Ascending aorta (tissue), 2 donors: ENCODE data around the gene RGS7. TPM values are rescaled to one million over a fixed set of nuclear protein-coding genes. Genes with fewer than 3 reads are reported as not detected.

Experiments
- DNase-seq, 2 donors: peaks; one replicate each; pipeline ENCODE4 v3.0.0-alpha.2; 2019; ENCODE audit warnings: low spot score in 2 of 2
- H3K27ac ChIP-seq, 2 donors: fragments of 200-600 bp; sonication (generic); one replicate each; pipeline ENCODE4 v1.5.1; 2016 to 2017; ENCODE audit warnings: mild to moderate bottlenecking in 1 of 2
- H3K27me3 ChIP-seq: fragments of 200-600 bp; sonication (generic); one replicate; pipeline ENCODE4 v1.5.1; 2017
- H3K36me3 ChIP-seq, 2 donors: fragments of 200-600 bp; sonication (generic); one replicate each; pipeline ENCODE4 v1.5.1; 2016
- H3K4me1 ChIP-seq, 2 donors: fragments of 200-600 bp; sonication (generic); one replicate each; pipeline ENCODE4 v1.5.1; 2016 to 2017; ENCODE audit warnings: mild to moderate bottlenecking in 1 of 2
- H3K4me3 ChIP-seq, 2 donors: fragments of 200-600 bp; sonication (generic); one replicate each; pipeline ENCODE4 v1.5.1; 2016 to 2017; ENCODE audit warnings: mild to moderate bottlenecking in 1 of 2
- H3K9me3 ChIP-seq, 2 donors: fragments of 200-600 bp; sonication (generic); one replicate each; pipeline ENCODE4 v1.5.1; 2016
- intact Hi-C: fragments of 100-400 bp; cut with DNase I; formaldehyde crosslinking; loops from one replicate; pipeline ENCODE4 v1.15.1; 2023
- total RNA-seq: library from RNA; depleted of rRNA; stranded (reverse); fragments of >200 nt; gene quantifications from one replicate; pipeline ENCODE4 v1.1.0, GENCODE V29; 2016
- TF ChIP-seq, protein P1 (sequence below), 3 experiments: fragments of 200-600 bp in 2 of 3; fragments of 450-650 bp in 1 of 3; sonication (generic) in 2 of 3; IDR thresholded peaks; one replicate each; pipeline ENCODE4 v1.5.1; 2016 to 2019; ENCODE audit warnings: antibody characterized with exemption in 3 of 3, mild to moderate bottlenecking in 1 of 3, moderate library complexity in 1 of 3

RGS7 gene
- total RNA-seq, 1 donor from 2014 or later, result not detected

DNA sequence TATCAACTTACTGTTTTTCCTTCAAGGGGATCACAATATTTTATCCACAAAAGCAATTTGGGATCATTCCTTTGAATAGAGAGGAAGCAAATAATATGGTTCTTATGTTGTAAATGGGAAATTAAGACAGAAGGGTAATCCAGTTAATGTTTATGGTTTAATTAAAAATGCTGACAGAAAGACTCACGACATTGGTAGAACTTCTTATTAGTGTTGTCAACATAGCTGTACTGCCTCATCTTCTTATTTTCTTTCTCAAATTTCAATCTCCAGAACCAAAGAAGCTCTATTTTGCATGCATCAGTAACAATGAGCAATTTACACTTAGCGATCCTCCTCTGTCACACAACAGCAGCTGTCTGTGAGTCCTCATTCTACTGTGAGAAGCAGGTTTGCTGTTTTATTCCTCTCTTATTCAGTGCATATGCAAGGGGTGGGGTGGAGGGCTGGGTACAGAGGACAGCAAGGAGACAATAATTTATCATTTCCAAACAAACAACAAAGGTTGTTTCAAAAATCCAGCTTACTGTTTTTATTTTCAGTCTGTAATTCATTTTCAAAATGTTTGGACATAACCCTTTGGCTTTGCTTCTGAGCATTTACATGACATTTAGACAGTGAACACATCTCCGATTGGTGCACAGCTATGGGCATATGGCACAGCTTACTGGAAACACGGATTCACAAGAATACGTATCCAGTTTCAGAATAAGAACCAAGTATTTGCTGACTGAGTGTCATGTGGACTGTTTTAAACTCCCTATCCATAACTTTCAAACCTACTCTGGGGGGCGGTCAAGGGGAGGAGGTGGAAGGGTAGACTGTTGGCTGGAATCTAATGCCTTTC, 335.9 kb downstream of the RGS7 start:
- no peaks in the 10 kb centered on the region for H3K36me3 ChIP-seq
- intact Hi-C loops, result no loop called here
- no peak overlapping the region for H3K27ac ChIP-seq
- TF ChIP-seq, protein P1, sequence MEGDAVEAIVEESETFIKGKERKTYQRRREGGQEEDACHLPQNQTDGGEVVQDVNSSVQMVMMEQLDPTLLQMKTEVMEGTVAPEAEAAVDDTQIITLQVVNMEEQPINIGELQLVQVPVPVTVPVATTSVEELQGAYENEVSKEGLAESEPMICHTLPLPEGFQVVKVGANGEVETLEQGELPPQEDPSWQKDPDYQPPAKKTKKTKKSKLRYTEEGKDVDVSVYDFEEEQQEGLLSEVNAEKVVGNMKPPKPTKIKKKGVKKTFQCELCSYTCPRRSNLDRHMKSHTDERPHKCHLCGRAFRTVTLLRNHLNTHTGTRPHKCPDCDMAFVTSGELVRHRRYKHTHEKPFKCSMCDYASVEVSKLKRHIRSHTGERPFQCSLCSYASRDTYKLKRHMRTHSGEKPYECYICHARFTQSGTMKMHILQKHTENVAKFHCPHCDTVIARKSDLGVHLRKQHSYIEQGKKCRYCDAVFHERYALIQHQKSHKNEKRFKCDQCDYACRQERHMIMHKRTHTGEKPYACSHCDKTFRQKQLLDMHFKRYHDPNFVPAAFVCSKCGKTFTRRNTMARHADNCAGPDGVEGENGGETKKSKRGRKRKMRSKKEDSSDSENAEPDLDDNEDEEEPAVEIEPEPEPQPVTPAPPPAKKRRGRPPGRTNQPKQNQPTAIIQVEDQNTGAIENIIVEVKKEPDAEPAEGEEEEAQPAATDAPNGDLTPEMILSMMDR (IDR thresholded peaks at IDR 0.05), result no peak
- no peak overlapping the region for H3K4me3 ChIP-seq
- H3K9me3 ChIP-seq, result peaks cover 0 to 4% of the 10 kb centered on the region in 2 donors
- DNase-seq, result no peak
- no peaks in the 10 kb centered on the region for H3K27me3 ChIP-seq
- no peaks in the 10 kb centered on the region for H3K4me1 ChIP-seq

DNA sequence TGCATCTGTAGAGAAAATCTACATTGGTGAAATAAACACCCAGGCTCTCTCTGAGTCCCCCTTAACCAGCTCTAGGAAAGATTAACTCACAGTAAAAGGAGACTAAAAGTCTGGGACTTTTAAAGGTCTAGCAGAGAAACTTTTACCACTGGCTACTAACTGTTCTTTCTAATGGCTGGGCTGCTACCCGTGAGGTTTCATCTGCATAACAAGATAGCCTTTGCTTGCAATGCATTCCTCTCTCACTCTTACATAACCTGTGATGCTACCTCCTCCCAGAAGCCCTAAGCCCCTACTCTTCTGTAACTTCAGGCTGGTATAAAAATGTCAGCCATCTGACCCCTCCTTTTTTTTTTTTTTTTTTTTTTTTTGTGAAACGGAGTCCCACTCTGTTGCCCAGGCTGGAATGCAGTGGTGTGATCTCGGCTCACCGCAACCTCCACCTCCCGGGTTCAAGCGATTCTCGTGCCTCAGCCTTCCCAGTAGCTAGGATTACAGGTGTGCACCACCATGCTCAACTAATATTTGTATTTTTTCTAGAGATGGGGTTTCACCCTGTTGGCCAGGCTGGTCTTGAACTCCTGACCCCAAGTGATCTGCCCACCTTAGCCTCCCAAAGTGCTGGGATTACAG, 344.2 kb downstream of the RGS7 start:
- H3K27me3 ChIP-seq, result no peaks in the 10 kb centered on the region
- H3K4me3 ChIP-seq, result no peak overlapping the region
- TF ChIP-seq, protein P1 (IDR thresholded peaks at IDR 0.05), result no peak
- H3K27ac ChIP-seq, result no peak overlapping the region
- H3K4me1 ChIP-seq, result no peaks in the 10 kb centered on the region
- H3K9me3 ChIP-seq, result peaks cover 0 to 4% of the 10 kb centered on the region in 2 donors
- DNase-seq, result no peak
- intact Hi-C loops, result no loop called here
- H3K36me3 ChIP-seq, result no peaks in the 10 kb centered on the region

DNA sequence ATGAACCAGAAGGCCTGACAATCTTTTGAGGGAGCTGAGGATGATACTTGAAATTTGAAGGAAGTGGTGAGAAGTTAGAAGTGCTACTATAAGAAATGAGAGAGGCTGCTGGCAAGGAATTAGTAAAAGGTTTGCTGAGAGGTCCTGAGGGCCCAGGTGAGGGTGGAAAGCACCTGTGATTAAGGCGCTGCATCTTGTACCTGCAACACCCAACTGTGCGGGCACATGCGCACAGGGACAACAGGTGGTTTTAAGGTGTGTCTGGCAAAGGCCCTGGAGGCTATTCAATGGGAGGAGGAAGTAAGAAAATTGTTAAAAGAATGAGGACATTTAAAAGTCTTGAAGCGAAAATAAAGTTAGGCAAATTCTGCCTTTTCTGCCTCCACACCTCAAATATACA, 349.3 kb downstream of the RGS7 start:
- Histone ChIP-seq H3K9me3 (no peaks in the 10 kb centered on the region), H3K27ac (no peak overlapping the region), H3K27me3 (no peaks in the 10 kb centered on the region), H3K4me1 (no peaks in the 10 kb centered on the region), H3K36me3 (no peaks in the 10 kb centered on the region), H3K4me3 (no peak overlapping the region)
- intact Hi-C loops, result no loop called here
- no peak for DNase-seq
- TF ChIP-seq, protein P1 (IDR thresholded peaks at IDR 0.05), result no peak

DNA sequence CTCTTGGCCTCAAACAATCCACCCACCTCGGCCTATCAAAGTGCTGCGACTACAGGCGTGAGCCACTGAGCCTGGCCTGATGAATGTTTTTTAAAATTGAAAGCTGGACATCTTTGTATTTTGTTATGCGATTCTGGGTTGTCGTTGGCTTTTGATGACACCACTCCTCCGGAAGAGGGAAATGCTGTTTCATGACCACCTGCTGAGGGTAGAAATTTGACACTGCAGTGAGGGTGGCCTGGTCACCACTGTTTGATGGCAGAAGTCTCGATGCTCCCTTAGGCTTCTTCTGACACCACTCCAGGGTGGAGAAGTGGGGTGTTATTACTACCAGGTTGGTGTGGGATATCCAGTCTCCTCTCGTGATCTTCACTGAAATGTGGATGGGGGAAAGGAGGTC, 357.2 kb downstream of the RGS7 start:
- Histone ChIP-seq H3K36me3 (no peaks in the 10 kb centered on the region), H3K27ac (no peak overlapping the region), H3K27me3 (no peaks in the 10 kb centered on the region), H3K4me1 (no peaks in the 10 kb centered on the region), H3K9me3 (no peaks in the 10 kb centered on the region), H3K4me3 (no peak overlapping the region)
- TF ChIP-seq, protein P1 (IDR thresholded peaks at IDR 0.05), result no peak
- no peak for DNase-seq
- intact Hi-C loops, result no loop called here

- no peaks in the 10 kb centered on the region for H3K4me1 ChIP-seq
- intact Hi-C loops, result no loop called here
- H3K27me3 ChIP-seq, result no peaks in the 10 kb centered on the region
- no peak overlapping the region for H3K27ac ChIP-seq
- no peaks in the 10 kb centered on the region for H3K36me3 ChIP-seq
- DNase-seq, result no peak
- H3K4me3 ChIP-seq, result no peak overlapping the region
- H3K9me3 ChIP-seq, result no peaks in the 10 kb centered on the region
- TF ChIP-seq, protein P1 (IDR thresholded peaks at IDR 0.05), result no peak
Observed at GRCh38 chr1:240998441-240999015, 358.5 kb downstream of the RGS7 start.
